HepG2 (cell line): ENCODE results near the gene SPOP. TPM values are rescaled to one million over a fixed set of nuclear protein-coding genes. Genes with fewer than 3 reads are reported as not detected.

Source experiments
- CBFB ChIP-seq: sonication (generic); formaldehyde crosslinking; IDR thresholded peaks from 2 replicates; pipeline ENCODE4 v1.4.0; 2020; ENCODE audit warnings: missing genetic modification reagents
- ISL2 ChIP-seq: sonication (generic); formaldehyde crosslinking; IDR thresholded peaks from 2 replicates; pipeline ENCODE4 v1.5.0; 2020; ENCODE audit warnings: missing genetic modification reagents
- KLF13 ChIP-seq: sonication (generic); formaldehyde crosslinking; IDR thresholded peaks from 2 replicates; pipeline ENCODE4 v1.4.0; 2020; ENCODE audit warnings: mild to moderate bottlenecking, missing genetic modification reagents
- ZNF101 ChIP-seq: sonication (generic); formaldehyde crosslinking; IDR thresholded peaks from 2 replicates; pipeline ENCODE4 v1.4.0; 2020; ENCODE audit warnings: mild to moderate bottlenecking, low read depth, missing genetic modification reagents, borderline replicate concordance
- ZNF17 ChIP-seq: sonication (generic); formaldehyde crosslinking; IDR thresholded peaks from 2 replicates; pipeline ENCODE4 v1.5.0; 2020; ENCODE audit warnings: mild to moderate bottlenecking, missing genetic modification reagents
- ZNF230 ChIP-seq: sonication (generic); formaldehyde crosslinking; IDR thresholded peaks from 2 replicates; pipeline ENCODE4 v1.4.0; 2020; ENCODE audit warnings: mild to moderate bottlenecking, missing genetic modification reagents
- polyA plus RNA-seq, 8 experiments: library from polyadenylated mRNA; depleted of rRNA in 3 of 8; stranded (reverse) in 7 of 8; unstranded in 1 of 8; fragments of >200 nt; fragmentation: Illumina TruSeq in 4 of 8; extraction: Trizol in 4 of 8; gene quantifications; 2 replicates each; pipeline versions ENCODE4 v1.2.1 to v1.2.3, GENCODE V29; 2011 to 2016; ENCODE audit warnings: low read depth in 4 of 8, missing spikeins in 1 of 8, mixed read lengths in 1 of 8; ENCODE audit not compliant: insufficient read depth in 1 of 8
- total RNA-seq, 5 experiments: library from RNA; depleted of rRNA; stranded (reverse); fragments of >200 nt; fragmentation: Illumina TruSeq; extraction: Trizol; gene quantifications; 2 replicates each; pipeline ENCODE4 v1.2.3, GENCODE V29; 2016; ENCODE audit warnings: low read depth in 1 of 5
- TF ChIP-seq, protein P1 (sequence below): sonication (generic); formaldehyde crosslinking; IDR thresholded peaks from 2 replicates; pipeline ENCODE4 v1.4.0; 2020; ENCODE audit warnings: mild to moderate bottlenecking, missing genetic modification reagents
- TF ChIP-seq, protein P2 (sequence below): sonication (generic); formaldehyde crosslinking; IDR thresholded peaks from 2 replicates; pipeline ENCODE4 v1.4.0; 2020; ENCODE audit warnings: mild to moderate bottlenecking, missing genetic modification reagents
- TF ChIP-seq, protein P3 (sequence below): IDR thresholded peaks from 2 replicates; pipeline ENCODE4 v1.6.1; 2016; ENCODE audit warnings: low read depth, missing genetic modification reagents, missing compliant biosample characterization
- TF ChIP-seq, protein P4 (sequence below): IDR thresholded peaks from 2 replicates; pipeline ENCODE4 v1.6.1; 2016; ENCODE audit warnings: low read depth, control low read depth
- TF ChIP-seq, protein P5 (sequence below): sonication (generic); formaldehyde crosslinking; IDR thresholded peaks from 2 replicates; pipeline ENCODE4 v1.4.0; 2020; ENCODE audit warnings: missing genetic modification reagents

Gene SPOP
- total and polyA plus RNA-seq, 2 of the 13 experiments (the other 11 are each of a cell fraction or from before 2014, with no cell fraction given) = 52.8 to 60.8 TPM

DNA sequence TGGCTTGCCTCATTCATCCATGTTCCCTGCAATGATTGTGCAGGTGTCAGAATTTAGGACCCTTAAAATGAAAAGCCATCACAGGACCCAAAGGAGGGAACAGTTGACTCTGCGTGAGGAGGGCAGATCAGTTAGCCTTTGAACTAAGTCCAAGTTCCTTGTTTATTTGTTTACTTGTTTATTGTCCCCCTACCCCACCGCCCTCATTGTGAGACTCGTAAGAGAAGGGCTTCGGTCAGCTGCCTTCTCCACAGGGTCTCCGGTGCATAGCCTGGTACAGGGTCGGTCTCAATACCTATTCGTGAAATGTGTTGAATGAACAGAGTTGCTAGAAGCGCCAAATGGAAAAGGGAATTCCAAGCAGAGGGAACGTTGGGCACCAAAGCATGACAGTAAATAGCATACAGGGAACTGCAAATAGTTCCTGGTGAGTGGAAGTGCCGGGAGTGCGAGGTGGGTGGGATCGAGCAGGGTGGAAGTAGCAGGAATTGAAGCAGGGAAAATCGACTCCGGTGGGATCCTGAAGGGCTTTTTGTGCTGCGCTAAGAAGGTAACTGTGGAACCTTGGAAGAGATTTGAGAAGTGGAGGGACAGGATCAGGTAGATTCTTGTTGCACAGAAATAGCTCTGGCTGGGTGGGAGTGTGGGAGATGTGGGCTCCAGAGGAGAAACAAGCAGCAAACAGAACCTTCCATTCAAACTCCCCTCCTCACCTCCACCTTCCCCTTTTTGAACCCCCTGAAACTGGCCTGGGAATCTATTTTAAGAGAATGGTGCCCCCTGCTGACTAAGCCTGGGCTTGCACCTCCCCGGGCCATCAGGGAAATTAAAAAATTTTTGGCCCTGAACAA, 17.2 kb upstream of the SPOP start (continued):
- TF ChIP-seq, protein P1, sequence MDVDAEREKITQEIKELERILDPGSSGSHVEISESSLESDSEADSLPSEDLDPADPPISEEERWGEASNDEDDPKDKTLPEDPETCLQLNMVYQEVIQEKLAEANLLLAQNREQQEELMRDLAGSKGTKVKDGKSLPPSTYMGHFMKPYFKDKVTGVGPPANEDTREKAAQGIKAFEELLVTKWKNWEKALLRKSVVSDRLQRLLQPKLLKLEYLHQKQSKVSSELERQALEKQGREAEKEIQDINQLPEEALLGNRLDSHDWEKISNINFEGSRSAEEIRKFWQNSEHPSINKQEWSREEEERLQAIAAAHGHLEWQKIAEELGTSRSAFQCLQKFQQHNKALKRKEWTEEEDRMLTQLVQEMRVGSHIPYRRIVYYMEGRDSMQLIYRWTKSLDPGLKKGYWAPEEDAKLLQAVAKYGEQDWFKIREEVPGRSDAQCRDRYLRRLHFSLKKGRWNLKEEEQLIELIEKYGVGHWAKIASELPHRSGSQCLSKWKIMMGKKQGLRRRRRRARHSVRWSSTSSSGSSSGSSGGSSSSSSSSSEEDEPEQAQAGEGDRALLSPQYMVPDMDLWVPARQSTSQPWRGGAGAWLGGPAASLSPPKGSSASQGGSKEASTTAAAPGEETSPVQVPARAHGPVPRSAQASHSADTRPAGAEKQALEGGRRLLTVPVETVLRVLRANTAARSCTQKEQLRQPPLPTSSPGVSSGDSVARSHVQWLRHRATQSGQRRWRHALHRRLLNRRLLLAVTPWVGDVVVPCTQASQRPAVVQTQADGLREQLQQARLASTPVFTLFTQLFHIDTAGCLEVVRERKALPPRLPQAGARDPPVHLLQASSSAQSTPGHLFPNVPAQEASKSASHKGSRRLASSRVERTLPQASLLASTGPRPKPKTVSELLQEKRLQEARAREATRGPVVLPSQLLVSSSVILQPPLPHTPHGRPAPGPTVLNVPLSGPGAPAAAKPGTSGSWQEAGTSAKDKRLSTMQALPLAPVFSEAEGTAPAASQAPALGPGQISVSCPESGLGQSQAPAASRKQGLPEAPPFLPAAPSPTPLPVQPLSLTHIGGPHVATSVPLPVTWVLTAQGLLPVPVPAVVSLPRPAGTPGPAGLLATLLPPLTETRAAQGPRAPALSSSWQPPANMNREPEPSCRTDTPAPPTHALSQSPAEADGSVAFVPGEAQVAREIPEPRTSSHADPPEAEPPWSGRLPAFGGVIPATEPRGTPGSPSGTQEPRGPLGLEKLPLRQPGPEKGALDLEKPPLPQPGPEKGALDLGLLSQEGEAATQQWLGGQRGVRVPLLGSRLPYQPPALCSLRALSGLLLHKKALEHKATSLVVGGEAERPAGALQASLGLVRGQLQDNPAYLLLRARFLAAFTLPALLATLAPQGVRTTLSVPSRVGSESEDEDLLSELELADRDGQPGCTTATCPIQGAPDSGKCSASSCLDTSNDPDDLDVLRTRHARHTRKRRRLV (CRISPR knock-in tag) = no peak
- TF ChIP-seq, protein P2, sequence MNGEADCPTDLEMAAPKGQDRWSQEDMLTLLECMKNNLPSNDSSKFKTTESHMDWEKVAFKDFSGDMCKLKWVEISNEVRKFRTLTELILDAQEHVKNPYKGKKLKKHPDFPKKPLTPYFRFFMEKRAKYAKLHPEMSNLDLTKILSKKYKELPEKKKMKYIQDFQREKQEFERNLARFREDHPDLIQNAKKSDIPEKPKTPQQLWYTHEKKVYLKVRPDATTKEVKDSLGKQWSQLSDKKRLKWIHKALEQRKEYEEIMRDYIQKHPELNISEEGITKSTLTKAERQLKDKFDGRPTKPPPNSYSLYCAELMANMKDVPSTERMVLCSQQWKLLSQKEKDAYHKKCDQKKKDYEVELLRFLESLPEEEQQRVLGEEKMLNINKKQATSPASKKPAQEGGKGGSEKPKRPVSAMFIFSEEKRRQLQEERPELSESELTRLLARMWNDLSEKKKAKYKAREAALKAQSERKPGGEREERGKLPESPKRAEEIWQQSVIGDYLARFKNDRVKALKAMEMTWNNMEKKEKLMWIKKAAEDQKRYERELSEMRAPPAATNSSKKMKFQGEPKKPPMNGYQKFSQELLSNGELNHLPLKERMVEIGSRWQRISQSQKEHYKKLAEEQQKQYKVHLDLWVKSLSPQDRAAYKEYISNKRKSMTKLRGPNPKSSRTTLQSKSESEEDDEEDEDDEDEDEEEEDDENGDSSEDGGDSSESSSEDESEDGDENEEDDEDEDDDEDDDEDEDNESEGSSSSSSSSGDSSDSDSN (CRISPR knock-in tag) = no peak
- TF ChIP-seq, protein P3, sequence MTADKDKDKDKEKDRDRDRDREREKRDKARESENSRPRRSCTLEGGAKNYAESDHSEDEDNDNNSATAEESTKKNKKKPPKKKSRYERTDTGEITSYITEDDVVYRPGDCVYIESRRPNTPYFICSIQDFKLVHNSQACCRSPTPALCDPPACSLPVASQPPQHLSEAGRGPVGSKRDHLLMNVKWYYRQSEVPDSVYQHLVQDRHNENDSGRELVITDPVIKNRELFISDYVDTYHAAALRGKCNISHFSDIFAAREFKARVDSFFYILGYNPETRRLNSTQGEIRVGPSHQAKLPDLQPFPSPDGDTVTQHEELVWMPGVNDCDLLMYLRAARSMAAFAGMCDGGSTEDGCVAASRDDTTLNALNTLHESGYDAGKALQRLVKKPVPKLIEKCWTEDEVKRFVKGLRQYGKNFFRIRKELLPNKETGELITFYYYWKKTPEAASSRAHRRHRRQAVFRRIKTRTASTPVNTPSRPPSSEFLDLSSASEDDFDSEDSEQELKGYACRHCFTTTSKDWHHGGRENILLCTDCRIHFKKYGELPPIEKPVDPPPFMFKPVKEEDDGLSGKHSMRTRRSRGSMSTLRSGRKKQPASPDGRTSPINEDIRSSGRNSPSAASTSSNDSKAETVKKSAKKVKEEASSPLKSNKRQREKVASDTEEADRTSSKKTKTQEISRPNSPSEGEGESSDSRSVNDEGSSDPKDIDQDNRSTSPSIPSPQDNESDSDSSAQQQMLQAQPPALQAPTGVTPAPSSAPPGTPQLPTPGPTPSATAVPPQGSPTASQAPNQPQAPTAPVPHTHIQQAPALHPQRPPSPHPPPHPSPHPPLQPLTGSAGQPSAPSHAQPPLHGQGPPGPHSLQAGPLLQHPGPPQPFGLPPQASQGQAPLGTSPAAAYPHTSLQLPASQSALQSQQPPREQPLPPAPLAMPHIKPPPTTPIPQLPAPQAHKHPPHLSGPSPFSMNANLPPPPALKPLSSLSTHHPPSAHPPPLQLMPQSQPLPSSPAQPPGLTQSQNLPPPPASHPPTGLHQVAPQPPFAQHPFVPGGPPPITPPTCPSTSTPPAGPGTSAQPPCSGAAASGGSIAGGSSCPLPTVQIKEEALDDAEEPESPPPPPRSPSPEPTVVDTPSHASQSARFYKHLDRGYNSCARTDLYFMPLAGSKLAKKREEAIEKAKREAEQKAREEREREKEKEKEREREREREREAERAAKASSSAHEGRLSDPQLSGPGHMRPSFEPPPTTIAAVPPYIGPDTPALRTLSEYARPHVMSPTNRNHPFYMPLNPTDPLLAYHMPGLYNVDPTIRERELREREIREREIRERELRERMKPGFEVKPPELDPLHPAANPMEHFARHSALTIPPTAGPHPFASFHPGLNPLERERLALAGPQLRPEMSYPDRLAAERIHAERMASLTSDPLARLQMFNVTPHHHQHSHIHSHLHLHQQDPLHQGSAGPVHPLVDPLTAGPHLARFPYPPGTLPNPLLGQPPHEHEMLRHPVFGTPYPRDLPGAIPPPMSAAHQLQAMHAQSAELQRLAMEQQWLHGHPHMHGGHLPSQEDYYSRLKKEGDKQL (CRISPR knock-in tag) = no peak
- no peak for TF ChIP-seq ZNF17 (CRISPR knock-in tag)
- TF ChIP-seq ZNF230 = no peak
- TF ChIP-seq, protein P4, sequence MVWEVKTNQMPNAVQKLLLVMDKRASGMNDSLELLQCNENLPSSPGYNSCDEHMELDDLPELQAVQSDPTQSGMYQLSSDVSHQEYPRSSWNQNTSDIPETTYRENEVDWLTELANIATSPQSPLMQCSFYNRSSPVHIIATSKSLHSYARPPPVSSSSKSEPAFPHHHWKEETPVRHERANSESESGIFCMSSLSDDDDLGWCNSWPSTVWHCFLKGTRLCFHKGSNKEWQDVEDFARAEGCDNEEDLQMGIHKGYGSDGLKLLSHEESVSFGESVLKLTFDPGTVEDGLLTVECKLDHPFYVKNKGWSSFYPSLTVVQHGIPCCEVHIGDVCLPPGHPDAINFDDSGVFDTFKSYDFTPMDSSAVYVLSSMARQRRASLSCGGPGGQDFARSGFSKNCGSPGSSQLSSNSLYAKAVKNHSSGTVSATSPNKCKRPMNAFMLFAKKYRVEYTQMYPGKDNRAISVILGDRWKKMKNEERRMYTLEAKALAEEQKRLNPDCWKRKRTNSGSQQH = no peak
- TF ChIP-seq KLF13 = no peak
- TF ChIP-seq CBFB = no peak
- no peak for TF ChIP-seq ISL2 (CRISPR knock-in tag)
- TF ChIP-seq ZNF101 (CRISPR knock-in tag) = no peak
- TF ChIP-seq, protein P5, sequence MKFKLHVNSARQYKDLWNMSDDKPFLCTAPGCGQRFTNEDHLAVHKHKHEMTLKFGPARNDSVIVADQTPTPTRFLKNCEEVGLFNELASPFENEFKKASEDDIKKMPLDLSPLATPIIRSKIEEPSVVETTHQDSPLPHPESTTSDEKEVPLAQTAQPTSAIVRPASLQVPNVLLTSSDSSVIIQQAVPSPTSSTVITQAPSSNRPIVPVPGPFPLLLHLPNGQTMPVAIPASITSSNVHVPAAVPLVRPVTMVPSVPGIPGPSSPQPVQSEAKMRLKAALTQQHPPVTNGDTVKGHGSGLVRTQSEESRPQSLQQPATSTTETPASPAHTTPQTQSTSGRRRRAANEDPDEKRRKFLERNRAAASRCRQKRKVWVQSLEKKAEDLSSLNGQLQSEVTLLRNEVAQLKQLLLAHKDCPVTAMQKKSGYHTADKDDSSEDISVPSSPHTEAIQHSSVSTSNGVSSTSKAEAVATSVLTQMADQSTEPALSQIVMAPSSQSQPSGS (CRISPR knock-in tag) = no peak
